Loucy (cell line): ENCODE results near the gene EIF3CL.
"Not testable (repeated sequence)": the region's sequence is repeated elsewhere in the genome, so short reads cannot be mapped to it uniquely, and the experiment has no call there.

Source experiments
- EZH2phosphoT487 ChIP-seq: fragments of 200-600 bp; IDR thresholded peaks from 2 replicates; pipeline ENCODE4 v1.6.1; 2018; ENCODE audit warnings: antibody characterized with exemption, mild to moderate bottlenecking, moderate library complexity, borderline replicate concordance
- TF ChIP-seq, protein P1 (sequence below): fragments of 200-600 bp; sonication (generic); conservative IDR thresholded peaks from 2 replicates; pipeline ENCODE4 v1.5.1; 2014; ENCODE audit warnings: mild to moderate bottlenecking, antibody characterized with exemption, low read length

DNA sequence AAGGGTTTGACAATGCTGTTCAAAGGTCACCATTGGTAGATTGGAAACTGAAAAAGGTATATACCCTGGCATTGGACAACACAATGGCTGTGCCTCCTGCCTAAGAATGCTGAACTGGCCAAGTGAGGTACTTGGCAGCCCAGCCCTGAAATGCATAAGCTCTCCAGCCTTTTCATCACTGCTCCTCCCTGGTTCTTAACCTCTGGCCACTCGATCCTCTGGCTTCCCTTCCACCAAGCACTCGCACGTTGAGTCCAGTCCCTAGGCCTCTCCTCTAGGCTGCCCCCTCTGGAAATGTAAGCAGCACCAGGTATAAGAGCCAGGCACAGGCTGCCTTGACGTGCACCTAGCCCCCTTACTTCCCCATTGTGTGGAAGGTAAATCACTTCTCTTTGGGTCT, 42.7 kb upstream of the EIF3CL start:
- TF ChIP-seq, protein P1, sequence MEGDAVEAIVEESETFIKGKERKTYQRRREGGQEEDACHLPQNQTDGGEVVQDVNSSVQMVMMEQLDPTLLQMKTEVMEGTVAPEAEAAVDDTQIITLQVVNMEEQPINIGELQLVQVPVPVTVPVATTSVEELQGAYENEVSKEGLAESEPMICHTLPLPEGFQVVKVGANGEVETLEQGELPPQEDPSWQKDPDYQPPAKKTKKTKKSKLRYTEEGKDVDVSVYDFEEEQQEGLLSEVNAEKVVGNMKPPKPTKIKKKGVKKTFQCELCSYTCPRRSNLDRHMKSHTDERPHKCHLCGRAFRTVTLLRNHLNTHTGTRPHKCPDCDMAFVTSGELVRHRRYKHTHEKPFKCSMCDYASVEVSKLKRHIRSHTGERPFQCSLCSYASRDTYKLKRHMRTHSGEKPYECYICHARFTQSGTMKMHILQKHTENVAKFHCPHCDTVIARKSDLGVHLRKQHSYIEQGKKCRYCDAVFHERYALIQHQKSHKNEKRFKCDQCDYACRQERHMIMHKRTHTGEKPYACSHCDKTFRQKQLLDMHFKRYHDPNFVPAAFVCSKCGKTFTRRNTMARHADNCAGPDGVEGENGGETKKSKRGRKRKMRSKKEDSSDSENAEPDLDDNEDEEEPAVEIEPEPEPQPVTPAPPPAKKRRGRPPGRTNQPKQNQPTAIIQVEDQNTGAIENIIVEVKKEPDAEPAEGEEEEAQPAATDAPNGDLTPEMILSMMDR, result not testable (repeated sequence)
- not testable (repeated sequence) for TF ChIP-seq EZH2phosphoT487
